ENCODE data around the gene DCAKD.

The DCAKD gene

DNA sequence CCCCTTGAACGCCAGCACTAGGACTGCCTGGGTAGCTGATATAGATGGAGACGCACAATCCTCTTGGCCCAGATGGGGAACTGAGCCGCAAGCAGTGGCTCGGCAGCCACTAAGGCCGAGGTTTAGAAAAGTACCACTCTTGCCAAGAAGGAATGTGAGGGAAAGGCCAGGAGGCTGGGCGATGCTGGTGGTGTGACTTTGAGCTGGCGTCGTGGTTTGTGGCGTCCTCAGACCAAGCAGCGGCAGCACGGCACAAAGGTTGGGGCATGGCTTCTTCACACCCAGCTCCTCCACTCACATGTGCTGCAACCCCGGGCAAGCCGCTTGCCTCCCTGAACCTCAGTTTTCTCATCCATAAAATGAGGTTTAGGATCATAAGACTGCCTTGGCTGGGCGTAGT, 15.6 kb downstream of the DCAKD start:
- no peaks in the 10 kb centered on the region for H3K9me2 ChIP-seq (replicated peaks; ENCODE audit: control insufficient read depth, low read length)
- H3K4me3 ChIP-seq (ENCODE audit: low read length): no peak overlapping the region
- peaks cover 4% of the 10 kb centered on the region; the same call in 1 of the 2 replicates for H3K4me1 ChIP-seq (ENCODE audit: control insufficient read depth, low read length)
- no peaks in the 10 kb centered on the region for H3K9me3 ChIP-seq (ENCODE audit: control insufficient read depth, insufficient read depth, low read length)
- peaks cover 19% of the 10 kb centered on the region for H3K79me2 ChIP-seq (ENCODE audit: control insufficient read depth, low read length)
- TF ChIP-seq EZH2phosphoT487 (IDR thresholded peaks at IDR 0.05; ENCODE audit: borderline replicate concordance, low read length): no peak
- TF ChIP-seq, protein P1, sequence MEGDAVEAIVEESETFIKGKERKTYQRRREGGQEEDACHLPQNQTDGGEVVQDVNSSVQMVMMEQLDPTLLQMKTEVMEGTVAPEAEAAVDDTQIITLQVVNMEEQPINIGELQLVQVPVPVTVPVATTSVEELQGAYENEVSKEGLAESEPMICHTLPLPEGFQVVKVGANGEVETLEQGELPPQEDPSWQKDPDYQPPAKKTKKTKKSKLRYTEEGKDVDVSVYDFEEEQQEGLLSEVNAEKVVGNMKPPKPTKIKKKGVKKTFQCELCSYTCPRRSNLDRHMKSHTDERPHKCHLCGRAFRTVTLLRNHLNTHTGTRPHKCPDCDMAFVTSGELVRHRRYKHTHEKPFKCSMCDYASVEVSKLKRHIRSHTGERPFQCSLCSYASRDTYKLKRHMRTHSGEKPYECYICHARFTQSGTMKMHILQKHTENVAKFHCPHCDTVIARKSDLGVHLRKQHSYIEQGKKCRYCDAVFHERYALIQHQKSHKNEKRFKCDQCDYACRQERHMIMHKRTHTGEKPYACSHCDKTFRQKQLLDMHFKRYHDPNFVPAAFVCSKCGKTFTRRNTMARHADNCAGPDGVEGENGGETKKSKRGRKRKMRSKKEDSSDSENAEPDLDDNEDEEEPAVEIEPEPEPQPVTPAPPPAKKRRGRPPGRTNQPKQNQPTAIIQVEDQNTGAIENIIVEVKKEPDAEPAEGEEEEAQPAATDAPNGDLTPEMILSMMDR (IDR thresholded peaks at IDR 0.05; ENCODE audit: low read depth, low read length, poor library complexity, severe bottlenecking): no peak
- H3K27ac ChIP-seq (ENCODE audit: low read depth, low read length): no peak overlapping the region
- no peaks in the 10 kb centered on the region for H3K27me3 ChIP-seq (ENCODE audit: control insufficient read depth, low read length)
- no peaks in the 10 kb centered on the region for H3F3A ChIP-seq (ENCODE audit: control insufficient read depth, insufficient read depth)
- H3K4me2 ChIP-seq (ENCODE audit: low read length): no peak overlapping the region
- peaks cover 28% of the 10 kb centered on the region for H3K36me3 ChIP-seq (ENCODE audit: control insufficient read depth, low read length)
- H4K20me1 ChIP-seq (ENCODE audit: control insufficient read depth, insufficient read depth, low read depth, low read length): peaks cover 5% of the 10 kb centered on the region; the same call in 1 of the 2 replicates

DNA sequence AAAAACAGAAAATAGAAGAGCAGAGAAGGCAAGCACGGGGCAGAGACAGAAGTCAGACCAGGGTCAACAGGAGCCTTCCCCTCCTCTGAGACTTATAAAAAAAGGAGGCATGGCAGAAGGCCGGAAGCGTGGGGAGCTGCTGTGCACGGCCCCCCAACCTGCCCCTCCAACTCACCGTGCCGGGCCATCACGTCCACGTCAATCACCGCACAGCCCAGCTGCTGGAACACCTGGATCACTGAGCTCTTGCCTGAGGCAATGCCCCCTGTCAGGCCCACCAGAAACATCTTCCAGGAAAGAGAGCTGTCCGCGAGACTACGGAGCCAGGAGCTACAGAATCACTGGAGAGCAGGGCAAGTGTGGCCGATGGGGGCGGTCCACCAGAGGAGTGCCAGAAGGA, 16.8 kb downstream of the DCAKD start:
- peaks cover 13% of the 10 kb centered on the region for H3K79me2 ChIP-seq (ENCODE audit: control insufficient read depth, low read length)

DNA sequence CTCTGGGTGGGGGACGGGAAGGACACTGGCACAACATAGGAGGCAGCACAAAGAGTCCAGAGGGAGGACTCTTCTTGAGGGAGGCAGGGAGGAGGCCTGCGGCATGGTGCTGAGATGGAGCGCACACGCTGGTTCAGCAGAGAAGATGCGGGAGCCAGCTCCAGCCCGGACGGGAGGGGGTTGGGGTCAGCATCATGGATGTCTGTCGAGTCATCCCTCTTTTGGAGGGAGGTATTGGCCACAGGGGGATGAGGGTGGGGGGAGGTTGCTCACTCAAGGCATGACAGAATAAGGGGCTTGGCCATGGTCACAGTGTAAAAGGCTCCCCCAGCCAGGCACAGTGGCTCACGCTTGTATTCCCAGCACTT, 19.3 kb downstream of the DCAKD start:
- Histone ChIP-seq H3K27me3 (ENCODE audit: control insufficient read depth, low read length) (no peaks in the 10 kb centered on the region), H3K4me1 (ENCODE audit: control insufficient read depth, low read length) (peaks cover 4% of the 10 kb centered on the region; the same call in 1 of the 2 replicates), H3K9me2 (replicated peaks; ENCODE audit: control insufficient read depth, low read length) (no peaks in the 10 kb centered on the region), H3K79me2 (ENCODE audit: control insufficient read depth, low read length) (no peaks in the 10 kb centered on the region), H3K4me3 (ENCODE audit: low read length) (no peak overlapping the region), H3K9me3 (ENCODE audit: control insufficient read depth, insufficient read depth, low read length) (no peaks in the 10 kb centered on the region), H4K20me1 (ENCODE audit: control insufficient read depth, insufficient read depth, low read depth, low read length) (no peaks in the 10 kb centered on the region), H3K4me2 (ENCODE audit: low read length) (no peak overlapping the region), H3F3A (ENCODE audit: control insufficient read depth, insufficient read depth) (no peaks in the 10 kb centered on the region), H3K27ac (ENCODE audit: low read depth, low read length) (no peak overlapping the region), H3K36me3 (ENCODE audit: control insufficient read depth, low read length) (peaks cover 40% of the 10 kb centered on the region)
- TF ChIP-seq EZH2phosphoT487 (IDR thresholded peaks at IDR 0.05; ENCODE audit: borderline replicate concordance, low read length): no peak
- TF ChIP-seq, protein P1 (IDR thresholded peaks at IDR 0.05; ENCODE audit: low read depth, low read length, poor library complexity, severe bottlenecking): no peak

More for the DNA sequence above, 16.8 kb downstream of the DCAKD start:
- H3K9me3 ChIP-seq (ENCODE audit: control insufficient read depth, insufficient read depth, low read length): no peaks in the 10 kb centered on the region
- TF ChIP-seq, protein P1 (IDR thresholded peaks at IDR 0.05; ENCODE audit: low read depth, low read length, poor library complexity, severe bottlenecking): no peak
- no peak for TF ChIP-seq EZH2phosphoT487 (IDR thresholded peaks at IDR 0.05; ENCODE audit: borderline replicate concordance, low read length)
- H3K27me3 ChIP-seq (ENCODE audit: control insufficient read depth, low read length): no peaks in the 10 kb centered on the region
- no peak overlapping the region for H3K4me2 ChIP-seq (ENCODE audit: low read length)
- H3K9me2 ChIP-seq (replicated peaks; ENCODE audit: control insufficient read depth, low read length): no peaks in the 10 kb centered on the region
- H3F3A ChIP-seq (ENCODE audit: control insufficient read depth, insufficient read depth): no peaks in the 10 kb centered on the region
- H4K20me1 ChIP-seq (ENCODE audit: control insufficient read depth, insufficient read depth, low read depth, low read length): no peaks in the 10 kb centered on the region
- peaks cover 35% of the 10 kb centered on the region for H3K36me3 ChIP-seq (ENCODE audit: control insufficient read depth, low read length)
- H3K27ac ChIP-seq (ENCODE audit: low read depth, low read length): no peak overlapping the region
- peaks cover 4% of the 10 kb centered on the region; the same call in 1 of the 2 replicates for H3K4me1 ChIP-seq (ENCODE audit: control insufficient read depth, low read length)
- no peak overlapping the region for H3K4me3 ChIP-seq (ENCODE audit: low read length)

Data from DOHH2 (cell line).